A673 (cell line): Measurements from ENCODE around the gene PSTPIP1. TPM values are rescaled to one million over a fixed set of nuclear protein-coding genes. Genes with fewer than 3 reads are reported as not detected.

Source experiments
- BruUV-seq: library from RNA; stranded (reverse); fragments of 400-500 nt; replicated peaks from 2 replicates; lab custom pipeline; 2021; lab: Mats Ljungman, UMichigan
- CTCF ChIA-PET: fragments of 300-600 bp; sonication (Branson Sonifier 250); formaldehyde crosslinking; loops from one replicate; lab custom pipeline; 2022; ENCODE audit warnings: antibody characterized with exemption; lab: Charles Lee
- POLR2A ChIA-PET: fragments of 300-600 bp; sonication (Branson Sonifier 250); formaldehyde crosslinking; loops from one replicate; lab custom pipeline; 2022; ENCODE audit warnings: antibody characterized with exemption; ENCODE audit not compliant: low non-redundant PET; lab: Charles Lee
- DNase-seq: peaks from one replicate; pipeline ENCODE4 v3.0.0-alpha.2; 2015; ENCODE audit warnings: low spot score
- H3K27ac ChIP-seq: fragments of 200-600 bp; sonication (generic); 2 replicates; pipeline ENCODE4 v1.5.1; 2016; ENCODE audit warnings: mixed run types, low read depth, mild to moderate bottlenecking, mixed read lengths, antibody characterized with exemption, low read length; ENCODE audit not compliant: poor library complexity, severe bottlenecking
- H3K27me3 ChIP-seq: fragments of 200-600 bp; sonication (generic); replicated peaks from 2 replicates; pipeline ENCODE4 v1.6.1; 2017; ENCODE audit warnings: mixed run types, low read depth, mild to moderate bottlenecking, mixed read lengths, antibody characterized with exemption, low read length; ENCODE audit not compliant: insufficient read depth, poor library complexity
- H3K36me3 ChIP-seq: fragments of 200-600 bp; sonication (generic); 2 replicates; pipeline ENCODE4 v1.6.1; 2016; ENCODE audit warnings: mixed run types, mild to moderate bottlenecking, mixed read lengths, antibody characterized with exemption, low read length; ENCODE audit not compliant: insufficient read depth, poor library complexity, severe bottlenecking
- H3K4me1 ChIP-seq: fragments of 200-600 bp; sonication (generic); 2 replicates; pipeline ENCODE4 v1.6.1; 2017; ENCODE audit warnings: mixed run types, mild to moderate bottlenecking, mixed read lengths, antibody characterized with exemption, low read length; ENCODE audit not compliant: insufficient read depth, poor library complexity, severe bottlenecking
- H3K4me3 ChIP-seq: fragments of 200-600 bp; sonication (generic); 2 replicates; pipeline ENCODE4 v1.5.1; 2016; ENCODE audit warnings: low read depth, mixed run types, mild to moderate bottlenecking, mixed read lengths, low read length; ENCODE audit not compliant: poor library complexity, severe bottlenecking
- H3K9me3 ChIP-seq: fragments of 200-600 bp; sonication (generic); 2 replicates; pipeline ENCODE4 v1.6.1; 2016; ENCODE audit warnings: mixed run types, low read depth, mild to moderate bottlenecking, mixed read lengths, antibody characterized with exemption, low read length; ENCODE audit not compliant: poor library complexity, severe bottlenecking
- EZH2 ChIP-seq: fragments of 200-600 bp; sonication (generic); IDR thresholded peaks from 2 replicates; pipeline ENCODE4 v1.6.1; 2017; ENCODE audit warnings: borderline replicate concordance, low read depth, mild to moderate bottlenecking, mixed read lengths, antibody characterized with exemption, low read length; ENCODE audit not compliant: poor library complexity, severe bottlenecking
- intact Hi-C: fragments of 100-400 bp; cut with micrococcal nuclease; formaldehyde crosslinking; loops from one replicate; pipeline ENCODE4 v1.10.0; 2022; ENCODE audit not compliant: unreplicated experiment
- total RNA-seq: library from RNA; stranded (reverse); gene quantifications from 2 replicates; pipeline ENCODE4 v1.2.3, GENCODE V29; 2021
- TF ChIP-seq, protein P1 (sequence below): fragments of 300-800, 200-600 bp; sonication (generic); conservative IDR thresholded peaks from 2 replicates; pipeline ENCODE4 v1.5.1; 2017; ENCODE audit warnings: low read depth, mild to moderate bottlenecking, antibody characterized with exemption, low read length, moderate library complexity, mixed read lengths

Gene PSTPIP1
- total RNA-seq, 1 experiment from 2014 or later = not detected

DNA sequence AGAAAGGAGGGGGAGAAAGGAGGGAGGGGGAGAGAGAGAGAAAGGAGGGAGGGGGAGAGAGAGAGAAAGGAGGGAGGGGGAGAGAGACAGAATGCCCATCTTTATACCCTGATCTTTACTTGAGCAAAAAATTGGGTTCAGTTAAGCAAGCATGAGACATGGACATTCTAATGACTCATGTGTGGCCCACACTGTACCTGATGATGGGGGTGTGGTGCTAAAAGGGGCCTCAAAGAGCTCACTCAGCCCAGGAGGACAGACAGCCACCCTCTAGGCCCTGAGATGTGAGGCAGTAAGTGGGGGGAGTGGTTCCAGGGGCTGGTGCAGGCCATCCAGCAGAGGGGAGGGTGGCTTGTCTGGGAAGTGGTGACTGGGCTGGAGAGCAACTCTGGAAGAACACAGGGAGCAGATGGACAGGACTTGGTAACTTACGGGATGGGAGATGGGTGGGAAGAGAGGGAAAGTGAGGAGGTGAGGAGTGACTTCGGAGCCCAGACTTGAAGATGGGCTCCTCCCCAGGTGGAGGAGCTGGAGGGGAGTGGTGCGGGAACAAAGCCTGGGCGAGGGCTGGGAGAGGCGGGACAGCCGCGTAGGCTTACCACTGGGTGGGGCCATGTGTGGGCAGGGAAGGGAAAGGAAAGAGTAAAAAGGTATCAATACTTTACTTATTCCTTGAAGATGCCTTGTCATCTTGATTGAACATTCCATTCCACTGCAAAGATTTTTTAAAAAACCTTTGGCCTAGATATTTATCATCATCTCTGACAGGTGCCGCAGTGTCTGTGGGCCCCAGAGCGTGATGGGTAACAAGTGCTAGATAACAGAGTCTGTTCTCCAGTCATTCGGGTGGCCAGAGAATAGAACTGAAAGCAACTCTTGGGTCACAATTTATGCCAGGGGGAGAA is 43.6 kb downstream of the PSTPIP1 start:
- BruUV-seq = no TSS peak
- Histone ChIP-seq H3K27me3 (no peaks in the 10 kb centered on the region), H3K4me1 (no peaks in the 10 kb centered on the region), H3K36me3 (peaks cover 13% of the 10 kb centered on the region), H3K4me3 (no peak overlapping the region), H3K9me3 (no peaks in the 10 kb centered on the region), H3K27ac (no peak overlapping the region)
- intact Hi-C loops = no loop called here
- no peak for DNase-seq
- no peak for TF ChIP-seq EZH2
- TF ChIP-seq, protein P1, sequence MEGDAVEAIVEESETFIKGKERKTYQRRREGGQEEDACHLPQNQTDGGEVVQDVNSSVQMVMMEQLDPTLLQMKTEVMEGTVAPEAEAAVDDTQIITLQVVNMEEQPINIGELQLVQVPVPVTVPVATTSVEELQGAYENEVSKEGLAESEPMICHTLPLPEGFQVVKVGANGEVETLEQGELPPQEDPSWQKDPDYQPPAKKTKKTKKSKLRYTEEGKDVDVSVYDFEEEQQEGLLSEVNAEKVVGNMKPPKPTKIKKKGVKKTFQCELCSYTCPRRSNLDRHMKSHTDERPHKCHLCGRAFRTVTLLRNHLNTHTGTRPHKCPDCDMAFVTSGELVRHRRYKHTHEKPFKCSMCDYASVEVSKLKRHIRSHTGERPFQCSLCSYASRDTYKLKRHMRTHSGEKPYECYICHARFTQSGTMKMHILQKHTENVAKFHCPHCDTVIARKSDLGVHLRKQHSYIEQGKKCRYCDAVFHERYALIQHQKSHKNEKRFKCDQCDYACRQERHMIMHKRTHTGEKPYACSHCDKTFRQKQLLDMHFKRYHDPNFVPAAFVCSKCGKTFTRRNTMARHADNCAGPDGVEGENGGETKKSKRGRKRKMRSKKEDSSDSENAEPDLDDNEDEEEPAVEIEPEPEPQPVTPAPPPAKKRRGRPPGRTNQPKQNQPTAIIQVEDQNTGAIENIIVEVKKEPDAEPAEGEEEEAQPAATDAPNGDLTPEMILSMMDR = no peak
- POLR2A ChIA-PET = no interaction called here
- CTCF ChIA-PET = no interaction called here

DNA sequence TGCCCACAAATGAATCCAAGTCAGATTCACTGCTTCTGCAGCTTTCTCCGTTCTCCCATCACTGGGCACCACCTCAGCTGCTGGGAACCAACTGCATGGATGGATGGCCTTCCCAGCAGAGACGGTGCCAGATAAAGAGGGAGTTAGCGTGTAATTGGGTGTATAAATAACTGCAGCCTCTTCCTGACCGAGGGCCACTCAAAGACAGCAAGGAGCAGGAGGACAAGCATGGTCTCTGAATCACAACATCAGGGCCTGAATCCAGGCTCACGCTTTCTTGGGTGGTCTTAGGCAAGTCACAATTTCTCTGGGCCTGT is 44.2 kb downstream of the PSTPIP1 start:
- H3K36me3 ChIP-seq = peaks cover 19% of the 10 kb centered on the region
- intact Hi-C loops = no loop called here
- no peak overlapping the region for H3K4me3 ChIP-seq
- no peaks in the 10 kb centered on the region for H3K9me3 ChIP-seq
- CTCF ChIA-PET = no interaction called here
- POLR2A ChIA-PET = no interaction called here
- BruUV-seq = no TSS peak
- H3K4me1 ChIP-seq = no peaks in the 10 kb centered on the region
- no peak overlapping the region for H3K27ac ChIP-seq
- H3K27me3 ChIP-seq = no peaks in the 10 kb centered on the region
- TF ChIP-seq, protein P1 = no peak
- no peak for TF ChIP-seq EZH2
- no peak for DNase-seq

DNA sequence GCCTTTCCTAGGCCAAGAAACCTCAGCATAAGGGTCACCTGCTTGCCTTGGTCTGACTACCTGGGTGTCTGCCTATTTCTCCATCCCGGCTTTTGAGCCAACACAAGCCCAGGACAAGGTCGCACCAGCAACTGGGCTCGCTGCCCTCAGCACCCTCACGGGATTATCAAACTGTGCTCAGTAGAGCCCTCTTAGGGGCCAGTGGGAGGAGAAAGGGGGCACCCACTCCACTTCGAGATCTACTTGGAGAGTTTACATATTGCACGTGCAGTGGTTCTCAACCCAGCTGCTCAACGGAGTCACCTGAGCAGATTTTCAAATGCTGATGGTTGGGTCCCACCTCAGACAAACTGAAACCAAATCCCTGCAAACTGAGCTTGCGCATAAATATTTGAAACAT is 44.9 kb downstream of the PSTPIP1 start:
- no peak for DNase-seq
- Histone ChIP-seq H3K27ac (no peak overlapping the region), H3K4me1 (no peaks in the 10 kb centered on the region), H3K4me3 (no peak overlapping the region), H3K36me3 (peaks cover 26% of the 10 kb centered on the region), H3K27me3 (no peaks in the 10 kb centered on the region), H3K9me3 (no peaks in the 10 kb centered on the region)
- CTCF ChIA-PET = no interaction called here
- POLR2A ChIA-PET = no interaction called here
- TF ChIP-seq, protein P1 = no peak
- TF ChIP-seq EZH2 = no peak
- intact Hi-C loops = no loop called here
- BruUV-seq = no TSS peak
